HepG2 (cell line): ENCODE data around the gene RAI14. TPM values are rescaled to one million over a fixed set of nuclear protein-coding genes. Genes with fewer than 3 reads are reported as not detected.

Experiments
- ATAC-seq: fragments of 200-7000 bp; cut with Tn5 transposase; 3 replicates; pipeline ENCODE4 v1.9.1; 2020; ENCODE audit warnings: mild to moderate bottlenecking, moderate library complexity
- BruUV-seq: library from RNA; stranded (reverse); fragments of 400-500 nt; replicated peaks from 2 replicates; lab custom pipeline; 2021; lab: Mats Ljungman, UMichigan
- CTCF ChIA-PET: fragments of 300-600 bp; formaldehyde crosslinking; extraction: SDS; loops from one replicate; lab custom pipeline; 2021; ENCODE audit warnings: low total read pairs, inconsistent platforms, low intra/inter-chr PET ratio; lab: Yijun Ruan, JAX
- POLR2A ChIA-PET: fragments of 350-600 bp; sonication (Branson Sonifier 250); formaldehyde crosslinking; loops from one replicate; lab custom pipeline; 2020; ENCODE audit warnings: antibody characterized with exemption, inconsistent platforms; lab: Yijun Ruan, JAX
- DNase-seq: peaks from one replicate; pipeline ENCODE4 v3.0.0-alpha.2; 2015; ENCODE audit warnings: low spot score
- FAIRE-seq: peaks from 3 replicates; lab custom pipeline; 2011; peaks lifted over from hg19 to GRCh38; lab: Jason Lieb, UNC
- H2AFZ ChIP-seq: one replicate; pipeline ENCODE4 v1.6.1; 2011; ENCODE audit warnings: low read length, inconsistent platforms
- H3K27ac ChIP-seq: fragments of 300-600 bp; 3 replicates; pipeline ENCODE4 v1.8.0; 2011; ENCODE audit warnings: mixed run types, mild to moderate bottlenecking, mixed read lengths, low read length, inconsistent platforms; ENCODE audit not compliant: insufficient read depth; ENCODE audit errors: extremely low read length
- H3K27me3 ChIP-seq, 2 experiments: fragments of 200-600 bp in 1 of 2; 2 replicates in 1 of 2; 3 replicates in 1 of 2; pipeline versions ENCODE4 v1.6.0 to v1.8.0; 2011; ENCODE audit warnings: low read length in 2 of 2, mild to moderate bottlenecking in 2 of 2, moderate library complexity in 2 of 2, inconsistent platforms in 1 of 2; ENCODE audit not compliant: insufficient read depth in 2 of 2, control insufficient read depth in 1 of 2
- H3K36me3 ChIP-seq, 2 experiments: fragments of 200-600 bp in 1 of 2; replicated peaks in 1 of 2; 2 replicates in 1 of 2; 3 replicates in 1 of 2; pipeline versions ENCODE4 v1.5.1 to v1.8.0; 2011; ENCODE audit warnings: low read length in 2 of 2, inconsistent platforms in 1 of 2; ENCODE audit not compliant: insufficient read depth in 2 of 2, control insufficient read depth in 1 of 2
- H3K4me1 ChIP-seq: 2 replicates; pipeline ENCODE4 v1.5.1; 2012; ENCODE audit warnings: low read length, inconsistent platforms; ENCODE audit not compliant: insufficient read depth
- H3K4me2 ChIP-seq: 2 replicates; pipeline ENCODE4 v1.6.0; 2011; ENCODE audit warnings: low read depth, low read length, inconsistent platforms
- H3K4me3 ChIP-seq, 3 experiments: fragments of 200-600 bp in 1 of 3; sonication (generic), shearing (Covaris generic) in 1 of 3; replicated peaks in 1 of 3; 2 replicates each; pipeline ENCODE4 v1.5.1; 2011 to 2016; ENCODE audit warnings: low read length in 3 of 3, inconsistent platforms in 2 of 3, low read depth in 2 of 3, mild to moderate bottlenecking in 2 of 3, control low read depth in 1 of 3, mixed read lengths in 1 of 3; ENCODE audit not compliant: insufficient read depth in 1 of 3
- H3K79me2 ChIP-seq: one replicate; pipeline ENCODE4 v1.6.1; 2011; ENCODE audit warnings: low read length, inconsistent platforms; ENCODE audit not compliant: insufficient read depth
- H3K9ac ChIP-seq: 2 replicates; pipeline ENCODE4 v1.6.0; 2011; ENCODE audit warnings: mild to moderate bottlenecking, low read depth, low read length, inconsistent platforms; ENCODE audit not compliant: insufficient read depth
- H3K9me3 ChIP-seq: 2 replicates; pipeline ENCODE4 v1.5.1; 2012; ENCODE audit warnings: mild to moderate bottlenecking, low read length
- H4K20me1 ChIP-seq: 2 replicates; pipeline ENCODE4 v1.6.0; 2011; ENCODE audit warnings: inconsistent platforms, mild to moderate bottlenecking, low read length, moderate library complexity; ENCODE audit not compliant: insufficient read depth
- ARID2 ChIP-seq: sonication (generic); formaldehyde crosslinking; IDR thresholded peaks from 2 replicates; pipeline ENCODE4 v1.8.1; 2022; ENCODE audit warnings: mild to moderate bottlenecking, missing genetic modification reagents, borderline replicate concordance
- FOXC1 ChIP-seq: sonication (generic); formaldehyde crosslinking; IDR thresholded peaks from 2 replicates; pipeline ENCODE4 v1.8.0; 2022; ENCODE audit warnings: mild to moderate bottlenecking, missing genetic modification reagents, borderline replicate concordance
- FOXK1 ChIP-seq: sonication (generic); formaldehyde crosslinking; IDR thresholded peaks from 2 replicates; pipeline ENCODE4 v1.4.0; 2020; ENCODE audit warnings: low read depth, missing genetic modification reagents, borderline replicate concordance
- MEIS1 ChIP-seq: sonication (generic); formaldehyde crosslinking; IDR thresholded peaks from 2 replicates; pipeline ENCODE4 v1.9.0; 2021; ENCODE audit warnings: mild to moderate bottlenecking, missing genetic modification reagents, moderate library complexity, borderline replicate concordance
- NCOA5 ChIP-seq: sonication (generic); formaldehyde crosslinking; IDR thresholded peaks from 2 replicates; pipeline ENCODE4 v1.4.0; 2020; ENCODE audit warnings: missing genetic modification reagents
- NR1H2 ChIP-seq: sonication (generic); formaldehyde crosslinking; IDR thresholded peaks from 2 replicates; pipeline ENCODE4 v1.8.1; 2022; ENCODE audit warnings: low read depth, missing genetic modification reagents, borderline replicate concordance
- PREB ChIP-seq: sonication (generic); formaldehyde crosslinking; IDR thresholded peaks from 2 replicates; pipeline ENCODE4 v1.4.0; 2020; ENCODE audit warnings: missing genetic modification reagents
- RBM39 ChIP-seq: fragments of 200-400 bp; formaldehyde crosslinking; IDR thresholded peaks from one replicate; pipeline ENCODE4 v1.6.1; 2018; ENCODE audit warnings: antibody characterized with exemption, mild to moderate bottlenecking, low read depth, low read length; ENCODE audit not compliant: poor library complexity, severe bottlenecking
- SIX4 ChIP-seq: sonication (generic); formaldehyde crosslinking; IDR thresholded peaks from 2 replicates; pipeline ENCODE4 v1.4.0; 2020; ENCODE audit warnings: missing genetic modification reagents
- TAF15 ChIP-seq: fragments of 200-400 bp; formaldehyde crosslinking; IDR thresholded peaks from one replicate; pipeline ENCODE4 v1.6.1; 2018; ENCODE audit warnings: mild to moderate bottlenecking, low read depth, low read length; ENCODE audit not compliant: poor library complexity, severe bottlenecking
- U2AF2 ChIP-seq: fragments of 200-400 bp; formaldehyde crosslinking; IDR thresholded peaks from 2 replicates; pipeline ENCODE4 v1.6.1; 2017; ENCODE audit warnings: low read depth, mild to moderate bottlenecking, low read length
- ZBTB1 ChIP-seq: sonication (generic); formaldehyde crosslinking; IDR thresholded peaks from 2 replicates; pipeline ENCODE4 v1.4.0; 2020; ENCODE audit warnings: missing genetic modification reagents, borderline replicate concordance
- ZBTB42 ChIP-seq: sonication (generic); formaldehyde crosslinking; IDR thresholded peaks from 2 replicates; pipeline ENCODE4 v1.5.0; 2020; ENCODE audit warnings: mild to moderate bottlenecking, missing genetic modification reagents
- ZC3H13 ChIP-seq: sonication (generic); formaldehyde crosslinking; IDR thresholded peaks from 2 replicates; pipeline ENCODE4 v1.8.1; 2023; ENCODE audit warnings: mild to moderate bottlenecking, missing genetic modification reagents, moderate library complexity
- ZNF274 ChIP-seq: sonication (generic); formaldehyde crosslinking; IDR thresholded peaks from 2 replicates; pipeline ENCODE4 v1.5.1; 2020; ENCODE audit warnings: mild to moderate bottlenecking, missing genetic modification reagents
- ZNF276 ChIP-seq: sonication (generic); formaldehyde crosslinking; IDR thresholded peaks from 2 replicates; pipeline ENCODE4 v1.4.0; 2020; ENCODE audit warnings: mild to moderate bottlenecking, low read depth, missing genetic modification reagents
- ZNF543 ChIP-seq: sonication (generic); formaldehyde crosslinking; IDR thresholded peaks from 2 replicates; pipeline ENCODE4 v1.4.0; 2020; ENCODE audit warnings: mild to moderate bottlenecking, missing genetic modification reagents
- ZNF709 ChIP-seq: sonication (generic); formaldehyde crosslinking; IDR thresholded peaks from 2 replicates; pipeline ENCODE4 v1.5.0; 2020; ENCODE audit warnings: mild to moderate bottlenecking, missing genetic modification reagents
- WGBS: methylation state at CpG from one replicate; pipeline ENCODE4 v1.1.6; 2017; ENCODE audit warnings: low lambda C conversion rate; 5-methylcytosine and 5-hydroxymethylcytosine counted together
- in situ Hi-C: cut with HindIII; loops from 2 replicates; pipeline ENCODE4 v1.10.0; 2017; ENCODE audit warnings: low pct_unique_long_range_greater_than_20kb; ENCODE audit not compliant: extremely low pct_ligation_motif_present
- intact Hi-C: fragments of 100-400 bp; cut with micrococcal nuclease; formaldehyde crosslinking; loops from one replicate; pipeline ENCODE4 v1.10.0; 2022; ENCODE audit not compliant: unreplicated experiment
- polyA plus RNA-seq, 8 experiments: library from polyadenylated mRNA; depleted of rRNA in 3 of 8; stranded (reverse) in 7 of 8; unstranded in 1 of 8; fragments of >200 nt; fragmentation: Illumina TruSeq in 4 of 8; extraction: Trizol in 4 of 8; gene quantifications; 2 replicates each; pipeline versions ENCODE4 v1.2.1 to v1.2.3, GENCODE V29; 2011 to 2016; ENCODE audit warnings: low read depth in 4 of 8, missing spikeins in 1 of 8, mixed read lengths in 1 of 8; ENCODE audit not compliant: insufficient read depth in 1 of 8
- total RNA-seq, 5 experiments: library from RNA; depleted of rRNA; stranded (reverse); fragments of >200 nt; fragmentation: Illumina TruSeq; extraction: Trizol; gene quantifications; 2 replicates each; pipeline ENCODE4 v1.2.3, GENCODE V29; 2016; ENCODE audit warnings: low read depth in 1 of 5
- TF ChIP-seq, protein P1 (sequence below): sonication (generic); formaldehyde crosslinking; IDR thresholded peaks from 2 replicates; pipeline ENCODE4 v1.5.1; 2020; ENCODE audit warnings: mild to moderate bottlenecking, missing genetic modification reagents, borderline replicate concordance
- TF ChIP-seq, protein P2 (sequence below): sonication (generic); formaldehyde crosslinking; IDR thresholded peaks from 2 replicates; pipeline ENCODE4 v1.8.0; 2022; ENCODE audit warnings: mild to moderate bottlenecking, missing genetic modification reagents, moderate library complexity

The RAI14 gene
- total and polyA plus RNA-seq, 2 of the 13 experiments (the other 11 are each of a cell fraction or from before 2014, with no cell fraction given): 12.6 to 18.2 TPM

GRCh38 chr5:34708777-34709176, 52.6 kb downstream of the RAI14 start:
- intact Hi-C loops: no loop called here
- 95% methylated on average over 2 of the region's 2 CpGs for WGBS
- no peaks in the 10 kb centered on the region for H4K20me1 ChIP-seq
- TF ChIP-seq, protein P1, sequence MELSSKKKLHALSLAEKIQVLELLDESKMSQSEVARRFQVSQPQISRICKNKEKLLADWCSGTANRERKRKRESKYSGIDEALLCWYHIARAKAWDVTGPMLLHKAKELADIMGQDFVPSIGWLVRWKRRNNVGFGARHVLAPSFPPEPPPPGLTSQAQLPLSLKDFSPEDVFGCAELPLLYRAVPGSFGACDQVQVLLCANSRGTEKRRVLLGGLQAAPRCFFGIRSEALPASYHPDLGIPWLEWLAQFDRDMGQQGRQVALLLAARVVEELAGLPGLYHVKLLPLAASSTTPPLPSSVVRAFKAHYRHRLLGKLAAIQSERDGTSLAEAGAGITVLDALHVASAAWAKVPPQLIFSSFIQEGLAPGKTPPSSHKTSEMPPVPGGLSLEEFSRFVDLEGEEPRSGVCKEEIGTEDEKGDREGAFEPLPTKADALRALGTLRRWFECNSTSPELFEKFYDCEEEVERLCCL: no peak
- no peak for TF ChIP-seq RBM39
- no peak for TF ChIP-seq ZNF276
- no peak for TF ChIP-seq NCOA5 (CRISPR knock-in tag)
- no peak for TF ChIP-seq ARID2 (CRISPR knock-in tag)
- TF ChIP-seq U2AF2: no peak
- TF ChIP-seq ZNF709 (CRISPR knock-in tag): no peak
- TF ChIP-seq FOXK1 (CRISPR knock-in tag): no peak
- TF ChIP-seq, protein P2, sequence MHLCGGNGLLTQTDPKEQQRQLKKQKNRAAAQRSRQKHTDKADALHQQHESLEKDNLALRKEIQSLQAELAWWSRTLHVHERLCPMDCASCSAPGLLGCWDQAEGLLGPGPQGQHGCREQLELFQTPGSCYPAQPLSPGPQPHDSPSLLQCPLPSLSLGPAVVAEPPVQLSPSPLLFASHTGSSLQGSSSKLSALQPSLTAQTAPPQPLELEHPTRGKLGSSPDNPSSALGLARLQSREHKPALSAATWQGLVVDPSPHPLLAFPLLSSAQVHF (CRISPR knock-in tag): no peak
- TF ChIP-seq ZBTB1 (CRISPR knock-in tag): no peak
- TF ChIP-seq ZBTB42 (CRISPR knock-in tag): no peak
- TF ChIP-seq TAF15: no peak
- no peak for TF ChIP-seq ZNF274 (CRISPR knock-in tag)
- no peak for TF ChIP-seq NR1H2 (CRISPR knock-in tag)
- TF ChIP-seq SIX4 (CRISPR knock-in tag): no peak
- TF ChIP-seq ZC3H13: no peak
- no peak for TF ChIP-seq PREB (CRISPR knock-in tag)
- TF ChIP-seq MEIS1: no peak
- no peak for TF ChIP-seq ZNF543
- no peak for TF ChIP-seq FOXC1 (CRISPR knock-in tag)
- TF ChIP-seq, all 625 proteins: peak for 0
- FAIRE-seq (no peak), DNase-seq (no peak), ATAC-seq (no peak)
- H2AFZ ChIP-seq: no peak overlapping the region
- no peak overlapping the region for H3K4me3 ChIP-seq
- no peak overlapping the region for H3K27ac ChIP-seq
- no peaks in the 10 kb centered on the region for H3K27me3 ChIP-seq
- no TSS peak for BruUV-seq
- peaks cover 19% of the 10 kb centered on the region for H3K4me1 ChIP-seq
- ChIA-PET CTCF (no interaction called here), POLR2A (interaction anchor here (0.7 kb wide), 1 partner anchor 34 kb away, joined by 5 read pairs; no protein-coding TSS in a partner anchor)
- no peaks in the 10 kb centered on the region for H3K9me3 ChIP-seq
- in situ Hi-C loops: no loop called here
- no peaks in the 10 kb centered on the region for H3K79me2 ChIP-seq
- H3K4me2 ChIP-seq: no peak overlapping the region
- no peak overlapping the region for H3K9ac ChIP-seq
- no peaks in the 10 kb centered on the region for H3K36me3 ChIP-seq
